Stimulated activated CD8-positive, alpha-beta memory T cell treated with anti-CD3 and anti-CD28 coated beads, Interleukin-7, amount 100 ng/mL, for 24 hours (primary cell): ENCODE results near the gene ZNF718.
"Not testable (repeated sequence)": the region's sequence is repeated elsewhere in the genome, so short reads cannot be mapped to it uniquely, and the experiment has no call there.

Source experiments
- DNase-seq: peaks from one replicate; pipeline ENCODE4 v3.0.0-alpha.2; 2020; ENCODE audit warnings: low read depth

Gene ZNF718

DNA sequence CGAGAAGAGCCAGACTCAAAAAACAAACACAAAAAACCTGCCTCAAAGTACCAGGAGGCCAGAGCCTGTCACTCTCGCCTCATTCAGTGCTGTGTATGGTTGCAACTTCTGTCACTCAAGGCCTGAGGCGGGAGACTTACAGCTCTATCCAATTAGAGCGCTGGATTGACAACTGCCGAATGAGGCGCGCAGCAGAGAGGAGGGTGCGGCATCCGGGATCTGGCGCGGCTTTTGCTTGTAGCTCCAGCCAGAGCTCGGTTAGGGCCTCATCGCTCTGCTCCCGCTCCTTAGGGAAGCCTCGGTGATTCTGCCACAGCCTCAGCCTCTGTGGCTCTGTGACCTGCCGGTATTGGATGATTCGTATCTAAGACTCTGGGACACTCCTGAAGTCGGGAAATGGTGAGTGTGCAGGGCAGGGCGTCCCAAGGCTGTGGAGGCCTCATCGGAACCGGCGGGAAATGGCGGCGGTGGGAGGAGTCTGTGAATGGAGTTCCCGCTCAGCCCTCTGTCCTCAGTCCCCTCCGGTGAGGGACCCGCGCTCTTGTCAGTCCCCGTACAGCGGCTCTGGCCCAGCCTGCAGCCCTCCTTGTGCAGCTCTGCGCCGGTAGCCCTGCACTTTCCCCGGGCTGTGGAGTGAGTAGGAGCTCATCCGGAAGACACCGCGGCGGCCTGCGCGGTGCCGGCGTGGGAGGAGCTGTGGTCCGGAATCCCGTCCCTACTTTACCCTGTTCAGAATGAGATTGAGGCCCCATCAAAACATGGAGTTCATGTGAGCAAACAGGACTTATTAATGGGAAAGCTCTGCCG, at the start of gene ZNF718:
ZNF718 (plus strand) TSS at position 227 of the 807 bp plus-strand sequence; CDS start at position 397, 170 bp downstream.
- peak; percentile 80 for DNase-seq

DNA sequence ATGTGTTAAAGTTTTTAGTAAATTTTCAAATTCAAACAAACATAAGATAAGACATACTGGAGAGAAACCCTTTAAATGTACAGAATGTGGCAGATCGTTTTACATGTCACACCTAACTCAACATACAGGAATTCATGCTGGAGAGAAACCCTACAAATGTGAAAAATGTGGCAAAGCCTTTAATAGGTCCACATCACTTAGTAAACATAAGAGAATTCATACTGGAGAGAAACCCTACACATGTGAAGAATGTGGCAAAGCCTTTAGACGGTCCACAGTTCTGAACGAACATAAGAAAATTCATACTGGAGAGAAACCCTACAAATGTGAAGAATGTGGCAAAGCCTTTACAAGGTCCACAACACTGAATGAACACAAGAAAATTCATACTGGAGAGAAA, 38.4 kb upstream of the ZNF718 start:
- DNase-seq, result no peak

DNA sequence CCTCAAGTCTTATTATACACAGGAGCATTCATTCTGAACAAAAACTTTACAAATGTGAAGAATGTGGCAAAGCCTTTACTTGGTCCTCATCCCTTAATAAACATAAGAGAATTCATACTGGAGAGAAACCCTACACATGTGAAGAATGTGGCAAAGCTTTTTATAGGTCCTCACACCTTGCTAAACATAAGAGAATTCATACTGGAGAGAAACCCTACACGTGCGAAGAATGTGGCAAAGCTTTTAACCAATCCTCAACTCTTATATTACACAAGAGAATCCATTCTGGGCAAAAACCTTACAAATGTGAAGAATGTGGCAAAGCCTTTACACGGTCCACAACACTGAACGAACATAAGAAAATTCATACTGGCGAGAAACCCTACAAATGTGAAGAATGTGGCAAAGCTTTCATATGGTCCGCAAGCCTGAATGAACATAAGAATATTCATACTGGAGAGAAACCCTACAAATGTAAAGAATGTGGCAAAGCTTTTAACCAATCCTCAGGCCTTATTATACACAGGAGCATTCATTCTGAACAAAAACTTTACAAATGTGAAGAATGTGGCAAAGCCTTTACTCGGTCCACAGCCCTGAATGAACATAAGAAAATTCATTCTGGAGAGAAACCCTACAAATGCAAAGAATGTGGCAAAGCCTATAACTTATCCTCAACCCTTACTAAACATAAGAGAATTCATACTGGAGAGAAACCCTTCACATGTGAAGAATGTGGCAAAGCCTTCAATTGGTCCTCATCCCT, 37.6 kb upstream of the ZNF718 start:
- not testable (repeated sequence) for DNase-seq

DNA sequence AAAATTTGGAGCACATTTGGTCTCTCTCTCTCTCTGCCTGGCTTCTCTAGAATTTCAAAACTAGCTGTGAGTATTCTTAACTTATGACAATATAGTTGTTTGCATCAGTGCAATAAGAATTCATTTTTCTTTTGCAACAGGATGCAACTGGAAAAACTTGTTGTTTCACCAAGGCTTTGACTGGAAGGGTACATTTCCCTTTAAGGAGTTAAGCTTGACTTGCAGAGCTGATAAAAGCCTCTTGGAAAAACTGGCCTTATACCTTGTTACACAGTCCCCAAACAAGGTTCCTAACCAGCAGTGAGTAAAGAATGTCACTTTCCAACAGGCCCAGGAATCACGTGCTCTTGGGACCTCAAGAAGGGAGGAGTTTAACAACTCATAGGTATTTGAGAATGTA, 25.9 kb upstream of the ZNF718 start:
- DNase-seq, result no peak

DNA sequence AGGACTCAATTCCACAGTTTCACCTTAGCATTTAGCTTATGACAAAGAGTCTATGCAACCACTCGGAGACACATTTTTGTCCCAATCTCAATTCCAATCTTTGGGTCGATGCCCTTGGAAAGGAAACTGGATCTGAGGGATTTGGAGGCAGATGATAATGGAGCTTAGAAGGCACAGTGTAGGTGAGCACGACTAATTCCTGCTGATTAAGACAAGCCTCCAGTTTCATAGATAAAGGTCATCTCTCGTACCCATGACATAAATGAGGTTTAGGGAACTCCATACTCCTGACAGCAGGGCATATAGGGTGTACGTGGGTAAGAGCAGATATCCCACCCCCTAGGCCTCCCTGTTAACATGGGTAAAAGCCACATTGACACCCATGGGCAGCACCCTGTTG, 24.4 kb upstream of the ZNF718 start:
- no peak for DNase-seq

DNA sequence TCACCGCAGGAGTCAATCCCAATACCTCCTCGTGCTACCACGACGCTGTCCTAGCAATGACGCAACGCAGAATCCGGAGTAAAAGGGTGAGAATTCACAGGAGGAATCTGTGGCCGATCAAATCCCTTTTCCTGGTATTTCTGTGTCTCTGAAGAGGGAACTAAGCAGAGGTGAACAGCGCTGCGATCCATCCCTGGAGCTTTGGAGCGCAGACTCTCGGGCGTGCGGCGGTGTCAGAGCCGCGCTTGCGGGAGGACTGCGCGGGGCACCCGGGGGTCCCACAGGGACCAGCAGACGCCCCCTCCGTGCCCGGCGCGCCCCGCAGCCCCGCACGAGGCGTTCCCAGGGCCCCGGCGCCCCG, 17.2 kb upstream of the ZNF718 start:
- DNase-seq, result no peak

- no peak for DNase-seq
These were observed 16.6 kb upstream of the ZNF718 start for GRCh38 chr4:107444-108429.

GRCh38 chr4:112771-113170, 11.5 kb upstream of the ZNF718 start:
- DNase-seq, result no peak

DNA sequence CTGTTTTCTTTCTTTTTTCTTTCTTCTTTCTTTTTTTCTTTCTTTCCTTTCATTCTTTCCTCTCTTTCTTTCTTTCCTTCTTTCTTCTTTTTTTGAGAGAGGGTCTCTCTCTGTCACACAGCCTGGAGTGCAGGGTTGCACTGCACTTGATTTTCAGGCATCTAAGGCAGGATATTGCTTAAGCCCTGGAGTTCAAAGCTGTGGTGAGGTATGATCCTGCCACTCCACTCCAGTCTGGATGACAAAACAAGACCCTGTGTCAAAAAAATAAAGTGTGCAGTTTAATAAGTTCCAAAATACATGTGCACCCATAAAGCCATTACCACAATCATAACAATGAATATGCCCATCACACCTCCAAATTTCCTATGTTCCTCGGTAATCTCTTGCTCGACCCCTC, 10.6 kb upstream of the ZNF718 start:
- no peak for DNase-seq

- DNase-seq, result no peak
These were observed 10.2 kb upstream of the ZNF718 start for GRCh38 chr4:114149-114548.

DNA sequence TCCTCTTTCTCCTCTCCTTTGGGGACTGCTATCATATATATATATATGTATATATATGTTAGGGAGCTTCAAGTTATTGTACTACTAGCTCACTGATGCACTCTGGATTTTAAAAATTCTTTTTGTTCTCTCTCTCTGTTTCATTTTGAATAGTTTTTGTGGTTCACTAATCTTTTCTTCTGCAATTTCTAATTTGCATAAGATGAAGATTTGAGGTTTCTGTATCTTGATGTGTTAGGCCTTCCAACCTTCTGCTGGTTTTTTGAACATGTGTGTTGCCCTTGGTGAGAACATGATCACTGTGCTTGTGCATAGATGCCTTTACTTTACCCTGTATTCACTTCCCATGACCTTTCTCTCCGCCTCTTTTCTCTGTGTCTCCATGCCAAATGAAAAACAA, 7.8 kb upstream of the ZNF718 start:
- no peak for DNase-seq

DNA sequence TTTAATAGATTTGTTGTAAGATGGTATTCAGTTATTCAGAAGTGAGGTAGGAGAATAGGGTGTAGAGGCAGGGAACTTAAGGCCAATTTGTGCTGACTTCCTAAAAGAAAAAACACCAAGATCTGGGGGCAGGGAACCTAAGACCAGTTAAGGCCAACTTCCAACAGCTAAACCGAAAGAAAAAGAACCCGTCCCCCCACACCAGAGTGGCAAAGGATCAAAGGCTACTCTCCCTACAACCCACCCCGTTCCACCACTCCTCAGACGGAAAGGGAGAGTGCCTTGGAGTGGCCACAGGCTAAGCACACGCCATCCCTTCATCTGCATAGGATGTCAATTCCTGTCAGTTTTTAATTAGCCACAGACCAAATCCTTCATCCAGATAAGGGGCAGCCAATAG, 3.7 kb upstream of the ZNF718 start:
- no peak for DNase-seq

DNA sequence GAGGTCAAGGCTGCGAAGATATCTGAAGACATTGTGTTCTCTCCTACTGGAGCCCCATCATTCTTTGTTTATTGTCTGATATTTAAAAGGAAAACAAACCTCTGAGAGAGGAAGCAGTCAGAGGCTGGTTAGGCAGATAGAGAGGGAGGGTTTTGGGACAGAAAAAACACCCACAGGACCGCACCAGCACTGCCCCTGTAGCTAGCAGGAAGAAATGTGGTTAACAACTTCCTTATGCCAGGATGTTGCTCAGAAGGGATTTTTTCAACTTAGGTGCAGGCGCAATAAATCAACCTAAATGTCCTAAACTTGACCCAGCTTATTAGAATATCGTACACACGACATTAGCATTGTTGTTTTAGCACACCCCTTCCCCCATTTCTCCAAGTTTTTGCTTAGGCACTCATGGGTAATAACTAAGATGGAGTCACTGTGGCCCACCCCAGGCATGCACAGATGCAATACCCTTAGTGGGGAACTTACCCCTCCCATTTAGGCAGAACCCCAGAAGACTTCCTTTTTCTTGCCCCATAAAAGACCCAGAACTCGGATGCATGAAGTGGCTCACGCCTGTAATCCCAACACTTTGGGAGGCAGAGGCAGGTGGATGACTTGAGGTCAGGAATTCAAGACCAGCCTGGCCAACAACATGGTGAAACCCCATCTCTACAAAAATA, 2.8 kb upstream of the ZNF718 start:
- no peak for DNase-seq

GRCh38 chr4:123922-124274, 403 bp upstream of the ZNF718 start:
- DNase-seq, result not testable (repeated sequence)

GRCh38 chr4:125091-125771, 930 bp downstream of the ZNF718 start:
- DNase-seq, result no peak

DNA sequence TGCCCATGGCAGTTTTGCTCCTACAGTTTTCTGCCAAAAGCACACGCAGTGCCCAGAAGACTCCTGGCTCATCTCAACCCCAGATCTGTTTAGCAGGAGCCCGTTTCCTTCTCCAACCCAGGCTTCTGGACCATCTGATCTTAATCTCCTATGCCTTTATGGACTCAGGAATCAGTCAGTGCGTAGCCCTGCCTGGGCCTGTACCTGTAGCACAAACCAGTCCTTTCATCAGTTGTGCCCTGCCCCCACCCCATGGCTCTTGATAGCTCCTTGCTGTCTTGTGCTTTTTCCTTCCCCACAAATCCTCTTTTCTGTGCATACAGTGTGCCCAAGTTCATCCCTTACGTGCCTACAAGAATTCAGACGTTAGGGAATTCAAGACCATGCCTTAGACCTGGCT, 1.5 kb downstream of the ZNF718 start:
- no peak for DNase-seq

DNA sequence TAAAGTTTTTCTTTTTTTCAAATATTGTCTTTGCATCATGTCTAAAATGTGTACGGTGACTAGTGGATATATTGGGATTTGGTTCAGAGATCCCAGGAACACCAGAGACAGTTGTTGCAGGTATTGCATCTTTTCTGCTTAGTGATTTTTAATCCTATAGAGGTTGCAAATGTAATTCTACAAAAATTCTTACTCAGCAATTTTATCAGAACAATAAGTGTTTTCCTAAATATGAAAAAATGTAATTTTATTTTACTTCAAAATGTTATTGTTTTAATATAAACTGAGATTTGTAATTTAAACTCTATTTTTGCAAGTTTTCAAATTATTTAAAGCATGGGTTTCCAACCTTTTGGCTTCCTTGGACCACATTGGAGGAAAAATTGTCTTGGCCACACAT, 8.2 kb downstream of the ZNF718 start:
- DNase-seq, result no peak

DNA sequence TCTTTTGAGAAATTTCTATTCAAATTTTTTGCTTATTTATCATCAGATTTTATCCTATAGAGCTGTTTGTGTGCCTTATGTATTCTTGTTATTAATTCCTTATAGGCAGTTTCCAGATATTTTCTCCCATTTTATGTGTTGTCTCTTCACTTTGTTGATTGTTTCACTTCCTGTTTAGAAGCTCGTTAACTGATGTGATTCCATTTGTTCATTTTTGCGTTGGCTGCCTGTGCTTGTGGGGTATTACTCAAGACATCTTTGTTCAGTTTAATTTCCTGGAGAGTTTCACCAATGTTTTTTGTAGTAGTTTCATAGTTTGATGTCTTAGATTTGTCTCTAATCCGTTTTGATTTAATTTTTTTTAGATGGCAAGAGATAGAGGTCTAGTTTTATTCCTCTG, 14.6 kb downstream of the ZNF718 start:
- DNase-seq, result no peak

- DNase-seq, result no peak
These were observed 15.4 kb downstream of the ZNF718 start for GRCh38 chr4:139691-140090.

GRCh38 chr4:146621-147020, 22.3 kb downstream of the ZNF718 start:
- no peak for DNase-seq

GRCh38 chr4:147233-147632, 22.9 kb downstream of the ZNF718 start:
- DNase-seq, result no peak
